HEK293 (cell line): ENCODE results near the gene SQOR.

Source experiments
- CTCF ChIA-PET: fragments of 350-600 bp; formaldehyde crosslinking; extraction: SDS; loops from one replicate; lab custom pipeline; 2021; ENCODE audit warnings: antibody characterized with exemption; lab: Yijun Ruan, JAX
- POLR2A ChIA-PET: fragments of 300-600 bp; formaldehyde crosslinking; extraction: SDS; loops from one replicate; lab custom pipeline; 2020; ENCODE audit warnings: antibody characterized with exemption, inconsistent platforms; lab: Yijun Ruan, JAX
- H3K27ac ChIP-seq: fragments of 200-500 bp; sonication (Bioruptor generic); 2 replicates; pipeline ENCODE4 v1.5.1; 2014; ENCODE audit warnings: low read depth, low read length, control low read depth, inconsistent platforms; ENCODE audit errors: extremely low read depth
- H3K36me3 ChIP-seq, 2 experiments: fragments of 200-500 bp in 1 of 2; sonication (Bioruptor generic) in 1 of 2; 1 replicate in 1 of 2; 2 replicates in 1 of 2; pipeline ENCODE4 v1.5.1; 2014 to 2017; ENCODE audit warnings: inconsistent platforms in 2 of 2, low read length in 2 of 2; ENCODE audit not compliant: control insufficient read depth in 2 of 2, insufficient read depth in 1 of 2
- H3K4me1 ChIP-seq: fragments of 200-500 bp; sonication (Bioruptor generic); 2 replicates; pipeline ENCODE4 v1.5.1; 2014; ENCODE audit warnings: mild to moderate bottlenecking, low read length, inconsistent platforms; ENCODE audit not compliant: control insufficient read depth, insufficient read depth
- H3K4me3 ChIP-seq: 2 replicates; pipeline ENCODE4 v1.5.1; 2011; ENCODE audit warnings: low read depth, mild to moderate bottlenecking, control low read depth, low read length, moderate library complexity
- H3K9me3 ChIP-seq: fragments of 200-500 bp; sonication (Bioruptor generic); 2 replicates; pipeline ENCODE4 v1.5.1; 2014; ENCODE audit warnings: low read depth, low read length, inconsistent platforms; ENCODE audit not compliant: control insufficient read depth, insufficient read depth
- EGR2 ChIP-seq: fragments of 450-650 bp; formaldehyde crosslinking; IDR thresholded peaks from 2 replicates; pipeline ENCODE4 v1.5.1; 2016; ENCODE audit warnings: low read depth, missing biosample characterization, missing genetic modification characterization
- GLIS2 ChIP-seq: fragments of 450-650 bp; formaldehyde crosslinking; IDR thresholded peaks from 2 replicates; pipeline ENCODE4 v1.5.1; 2016; ENCODE audit warnings: missing biosample characterization, missing genetic modification characterization
- HOXD13 ChIP-seq: sonication (generic); formaldehyde crosslinking; IDR thresholded peaks from 2 replicates; pipeline ENCODE4 v1.8.0; 2022; ENCODE audit warnings: missing genetic modification reagents, borderline replicate concordance
- KLF7 ChIP-seq: fragments of 450-650 bp; formaldehyde crosslinking; IDR thresholded peaks from 2 replicates; pipeline ENCODE4 v1.5.1; 2016; ENCODE audit warnings: missing biosample characterization, missing genetic modification characterization, borderline replicate concordance
- KLF8 ChIP-seq: fragments of 450-650 bp; formaldehyde crosslinking; IDR thresholded peaks from 2 replicates; pipeline ENCODE4 v1.5.1; 2016; ENCODE audit warnings: missing biosample characterization, missing genetic modification characterization
- PRDM1 ChIP-seq: fragments of 450-650 bp; formaldehyde crosslinking; IDR thresholded peaks from 2 replicates; pipeline ENCODE4; 2016; ENCODE audit warnings: missing biosample characterization, missing genetic modification characterization
- SCRT1 ChIP-seq: fragments of 450-650 bp; formaldehyde crosslinking; IDR thresholded peaks from 2 replicates; pipeline ENCODE4 v1.5.1; 2016; ENCODE audit warnings: missing biosample characterization, missing genetic modification characterization, borderline replicate concordance
- YY1 ChIP-seq: fragments of 450-650 bp; formaldehyde crosslinking; IDR thresholded peaks from 2 replicates; pipeline ENCODE4 v1.5.1; 2018; ENCODE audit warnings: missing biosample characterization, missing genetic modification characterization
- YY2 ChIP-seq: fragments of 450-650 bp; formaldehyde crosslinking; IDR thresholded peaks from 2 replicates; pipeline ENCODE4 v1.5.1; 2016; ENCODE audit warnings: missing biosample characterization, missing genetic modification characterization
- ZBTB17 ChIP-seq: fragments of 450-650 bp; formaldehyde crosslinking; IDR thresholded peaks from 2 replicates; pipeline ENCODE4 v1.5.1; 2016; ENCODE audit warnings: missing biosample characterization, missing genetic modification characterization
- ZBTB48 ChIP-seq: fragments of 450-650 bp; formaldehyde crosslinking; IDR thresholded peaks from 2 replicates; pipeline ENCODE4 v1.5.1; 2016; ENCODE audit warnings: missing biosample characterization, missing genetic modification characterization
- ZNF10 ChIP-seq: fragments of 450-650 bp; formaldehyde crosslinking; IDR thresholded peaks from 2 replicates; pipeline ENCODE4 v1.5.1; 2017; ENCODE audit warnings: missing biosample characterization, missing genetic modification characterization
- ZNF37A ChIP-seq: fragments of 450-650 bp; IDR thresholded peaks from 2 replicates; pipeline ENCODE4 v1.5.1; 2018; ENCODE audit warnings: missing biosample characterization, missing genetic modification characterization
- ZNF510 ChIP-seq: fragments of 450-650 bp; formaldehyde crosslinking; IDR thresholded peaks from 2 replicates; pipeline ENCODE4 v1.5.1; 2018; ENCODE audit warnings: mild to moderate bottlenecking, missing genetic modification characterization, missing biosample characterization; ENCODE audit not compliant: insufficient replicate concordance
- ZNF555 ChIP-seq: fragments of 450-650 bp; formaldehyde crosslinking; conservative IDR thresholded peaks from 2 replicates; pipeline ENCODE4 v1.5.1; 2017; ENCODE audit warnings: missing biosample characterization, mild to moderate bottlenecking, missing genetic modification characterization, inconsistent platforms
- ZNF621 ChIP-seq: fragments of 450-650 bp; formaldehyde crosslinking; IDR thresholded peaks from 2 replicates; pipeline ENCODE4 v1.5.1; 2017; ENCODE audit warnings: missing biosample characterization, missing genetic modification characterization
- ZNF776 ChIP-seq: fragments of 450-650 bp; formaldehyde crosslinking; IDR thresholded peaks from 2 replicates; pipeline ENCODE4 v1.5.0; 2017; ENCODE audit warnings: missing biosample characterization, missing genetic modification characterization, borderline replicate concordance
- ZNF791 ChIP-seq: fragments of 450-650 bp; formaldehyde crosslinking; IDR thresholded peaks from 2 replicates; pipeline ENCODE4 v1.5.1; 2016; ENCODE audit warnings: missing biosample characterization, missing genetic modification characterization
- ZSCAN16 ChIP-seq: fragments of 450-650 bp; formaldehyde crosslinking; IDR thresholded peaks from 2 replicates; pipeline ENCODE4 v1.5.1; 2016; ENCODE audit warnings: missing biosample characterization, missing genetic modification characterization
- TF ChIP-seq, protein P1 (sequence below): fragments of 450-650 bp; formaldehyde crosslinking; IDR thresholded peaks from 2 replicates; pipeline ENCODE4 v1.5.1; 2017; ENCODE audit warnings: missing biosample characterization, missing genetic modification characterization
- TF ChIP-seq, protein P2 (sequence below): fragments of 450-650 bp; formaldehyde crosslinking; IDR thresholded peaks from 2 replicates; pipeline ENCODE4 v1.5.1; 2017; ENCODE audit warnings: missing biosample characterization, missing genetic modification characterization
- TF ChIP-seq, protein P3 (sequence below): fragments of 450-650 bp; formaldehyde crosslinking; conservative IDR thresholded peaks from 2 replicates; pipeline ENCODE4 v1.5.1; 2016; ENCODE audit warnings: low read depth, missing biosample characterization, missing genetic modification characterization

Gene SQOR

DNA sequence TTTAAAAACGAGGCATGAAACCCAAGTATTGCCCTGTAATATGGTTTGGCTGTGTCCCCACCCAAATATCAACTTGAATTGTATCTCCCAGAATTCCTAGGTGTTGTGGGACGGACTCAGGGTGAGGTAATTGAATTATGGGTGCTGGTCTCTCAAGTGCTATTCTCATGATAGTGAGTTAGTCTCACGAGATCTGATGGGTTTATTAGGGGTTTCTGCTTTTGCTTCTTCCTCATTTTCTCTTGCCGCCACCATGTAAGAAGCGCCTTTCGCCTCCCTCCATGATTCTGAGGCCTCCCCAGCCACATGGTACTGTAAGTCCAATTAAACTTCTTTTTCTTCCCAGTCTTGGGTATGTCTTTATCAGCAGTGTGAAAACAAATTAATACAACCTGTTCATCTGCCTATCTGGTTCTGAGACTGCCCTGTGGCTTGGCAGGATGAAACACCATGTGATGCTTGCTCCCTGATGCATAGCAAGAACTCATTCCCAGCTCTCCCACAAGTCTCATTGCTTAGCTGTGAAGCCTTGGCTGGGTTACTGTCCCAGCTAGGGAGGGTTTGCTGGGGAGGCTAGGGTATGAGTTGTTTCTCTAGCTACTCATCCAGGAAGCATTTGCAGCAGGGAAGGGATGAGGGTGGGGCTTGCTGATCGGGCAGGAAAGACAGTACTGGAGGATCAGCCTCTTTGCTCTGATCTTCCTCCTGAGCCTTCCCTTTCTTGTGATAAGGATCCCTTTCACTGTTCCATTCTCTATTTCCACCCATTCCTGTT, 3.7 kb upstream of the SQOR start:
- no peaks in the 10 kb centered on the region for H3K9me3 ChIP-seq
- POLR2A ChIA-PET, result no interaction called here
- no peaks in the 10 kb centered on the region; the same call in 1 of the 2 replicates for H3K4me1 ChIP-seq
- H3K36me3 ChIP-seq, result no peaks in the 10 kb centered on the region
- H3K27ac ChIP-seq, result no peak overlapping the region
- TF ChIP-seq EGR2 (tag by site-specific recombination), result no peak
- peak; percentile 74 for TF ChIP-seq ZBTB17 (tag by site-specific recombination)
- TF ChIP-seq YY1 (tag by site-specific recombination), result no peak
- no peak for TF ChIP-seq ZNF37A
- TF ChIP-seq KLF8 (tag by site-specific recombination), result no peak
- no peak for TF ChIP-seq ZNF791 (tag by site-specific recombination)
- no peak for TF ChIP-seq ZNF510 (tag by site-specific recombination)
- TF ChIP-seq ZBTB48, result 0 out of 2 replicates have a peak, but pooled peaks have one; percentile 12
- TF ChIP-seq, protein P1, sequence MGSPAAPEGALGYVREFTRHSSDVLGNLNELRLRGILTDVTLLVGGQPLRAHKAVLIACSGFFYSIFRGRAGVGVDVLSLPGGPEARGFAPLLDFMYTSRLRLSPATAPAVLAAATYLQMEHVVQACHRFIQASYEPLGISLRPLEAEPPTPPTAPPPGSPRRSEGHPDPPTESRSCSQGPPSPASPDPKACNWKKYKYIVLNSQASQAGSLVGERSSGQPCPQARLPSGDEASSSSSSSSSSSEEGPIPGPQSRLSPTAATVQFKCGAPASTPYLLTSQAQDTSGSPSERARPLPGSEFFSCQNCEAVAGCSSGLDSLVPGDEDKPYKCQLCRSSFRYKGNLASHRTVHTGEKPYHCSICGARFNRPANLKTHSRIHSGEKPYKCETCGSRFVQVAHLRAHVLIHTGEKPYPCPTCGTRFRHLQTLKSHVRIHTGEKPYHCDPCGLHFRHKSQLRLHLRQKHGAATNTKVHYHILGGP (tag by site-specific recombination), result no peak
- peak; percentile 41; the same call in 1 of the 2 replicates for TF ChIP-seq PRDM1 (tag by site-specific recombination)
- CTCF ChIA-PET, result interaction anchor here (0.8 kb wide), 1 partner anchor 17 kb away, joined by 3 read pairs; no protein-coding TSS in a partner anchor
- H3K4me3 ChIP-seq, result no peak overlapping the region

DNA sequence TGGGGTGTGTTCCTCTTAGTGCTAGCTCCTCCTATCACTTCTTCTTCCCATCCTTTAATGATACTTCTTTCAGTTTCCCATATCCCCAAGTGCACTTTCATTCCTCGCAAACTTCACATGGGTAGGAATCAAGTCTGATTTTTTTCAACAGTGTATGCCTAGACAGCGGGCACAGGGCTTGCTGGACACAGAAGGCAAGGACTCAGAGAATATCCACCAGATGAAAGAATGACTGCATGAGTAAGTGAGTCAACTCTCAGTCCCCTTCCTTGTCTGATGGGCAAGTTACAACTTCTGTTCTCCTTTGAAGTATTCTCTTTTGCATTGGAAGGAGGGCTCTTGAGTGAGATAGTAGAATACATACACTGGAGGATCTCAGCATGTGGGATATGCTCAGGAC, 3.1 kb upstream of the SQOR start:
- ChIA-PET CTCF (no interaction called here), POLR2A (no interaction called here)
- Histone ChIP-seq H3K36me3 (no peaks in the 10 kb centered on the region), H3K9me3 (no peaks in the 10 kb centered on the region), H3K4me3 (no peak overlapping the region), H3K4me1 (no peaks in the 10 kb centered on the region; the same call in 1 of the 2 replicates), H3K27ac (no peak overlapping the region)
- peak; percentile 36; the same call in 1 of the 2 replicates for TF ChIP-seq ZBTB17 (tag by site-specific recombination)
- TF ChIP-seq ZNF776 (tag by site-specific recombination), result no peak

DNA sequence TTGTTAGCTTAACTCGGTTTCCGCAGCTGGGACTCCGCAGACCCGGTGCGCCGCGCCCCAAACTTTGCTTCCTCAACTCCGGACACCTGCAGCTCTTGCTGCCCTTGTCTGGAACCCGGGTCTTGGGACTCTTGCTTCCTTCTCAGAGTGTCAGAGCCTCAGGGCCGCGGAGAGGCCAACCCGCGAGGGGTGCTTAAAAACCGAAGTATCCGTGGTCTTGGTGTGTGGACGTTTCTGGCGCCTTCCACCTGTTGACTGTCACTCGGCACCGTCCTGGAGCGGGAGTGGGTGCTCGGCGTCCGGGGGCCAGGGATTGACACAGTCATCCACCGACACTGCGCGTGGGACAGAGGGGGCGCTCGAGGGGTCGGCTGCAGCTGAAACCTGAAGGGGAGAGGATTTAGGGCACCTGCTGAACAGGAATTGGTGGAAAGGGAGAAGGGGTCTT, 386 bp downstream of the SQOR start:
- Histone ChIP-seq H3K27ac (peak overlapping the region; percentile 43; the same call in 1 of the 2 replicates), H3K9me3 (no peaks in the 10 kb centered on the region), H3K36me3 (no peaks in the 10 kb centered on the region), H3K4me3 (peak overlapping the region; percentile 40), H3K4me1 (no peaks in the 10 kb centered on the region; the same call in 1 of the 2 replicates)
- ChIA-PET CTCF (interaction anchor here (0.7 to 1.6 kb wide), 2 partner anchors 9 to 45 kb away, joined by 3 to 4 read pairs; no protein-coding TSS in a partner anchor), POLR2A (no interaction called here)
- TF ChIP-seq ZBTB17 (tag by site-specific recombination) (peak; percentile 56; the same call in 1 of the 2 replicates), ZNF555 (no peak), YY2 (no peak), ZNF10 (tag by site-specific recombination) (no peak), ZNF621 (tag by site-specific recombination) (no peak), SCRT1 (tag by site-specific recombination) (peak; percentile 98), KLF7 (tag by site-specific recombination) (peak; percentile 7; the same call in 1 of the 2 replicates), ZBTB48 (peak; percentile 63), GLIS2 (tag by site-specific recombination) (peak; percentile 10; the same call in 1 of the 2 replicates), HOXD13 (no peak), ZSCAN16 (tag by site-specific recombination) (no peak)
- TF ChIP-seq, protein P2, sequence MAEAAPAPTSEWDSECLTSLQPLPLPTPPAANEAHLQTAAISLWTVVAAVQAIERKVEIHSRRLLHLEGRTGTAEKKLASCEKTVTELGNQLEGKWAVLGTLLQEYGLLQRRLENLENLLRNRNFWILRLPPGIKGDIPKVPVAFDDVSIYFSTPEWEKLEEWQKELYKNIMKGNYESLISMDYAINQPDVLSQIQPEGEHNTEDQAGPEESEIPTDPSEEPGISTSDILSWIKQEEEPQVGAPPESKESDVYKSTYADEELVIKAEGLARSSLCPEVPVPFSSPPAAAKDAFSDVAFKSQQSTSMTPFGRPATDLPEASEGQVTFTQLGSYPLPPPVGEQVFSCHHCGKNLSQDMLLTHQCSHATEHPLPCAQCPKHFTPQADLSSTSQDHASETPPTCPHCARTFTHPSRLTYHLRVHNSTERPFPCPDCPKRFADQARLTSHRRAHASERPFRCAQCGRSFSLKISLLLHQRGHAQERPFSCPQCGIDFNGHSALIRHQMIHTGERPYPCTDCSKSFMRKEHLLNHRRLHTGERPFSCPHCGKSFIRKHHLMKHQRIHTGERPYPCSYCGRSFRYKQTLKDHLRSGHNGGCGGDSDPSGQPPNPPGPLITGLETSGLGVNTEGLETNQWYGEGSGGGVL, result 0 out of 2 replicates have a peak, but pooled peaks have one; percentile 14
- TF ChIP-seq, protein P3, sequence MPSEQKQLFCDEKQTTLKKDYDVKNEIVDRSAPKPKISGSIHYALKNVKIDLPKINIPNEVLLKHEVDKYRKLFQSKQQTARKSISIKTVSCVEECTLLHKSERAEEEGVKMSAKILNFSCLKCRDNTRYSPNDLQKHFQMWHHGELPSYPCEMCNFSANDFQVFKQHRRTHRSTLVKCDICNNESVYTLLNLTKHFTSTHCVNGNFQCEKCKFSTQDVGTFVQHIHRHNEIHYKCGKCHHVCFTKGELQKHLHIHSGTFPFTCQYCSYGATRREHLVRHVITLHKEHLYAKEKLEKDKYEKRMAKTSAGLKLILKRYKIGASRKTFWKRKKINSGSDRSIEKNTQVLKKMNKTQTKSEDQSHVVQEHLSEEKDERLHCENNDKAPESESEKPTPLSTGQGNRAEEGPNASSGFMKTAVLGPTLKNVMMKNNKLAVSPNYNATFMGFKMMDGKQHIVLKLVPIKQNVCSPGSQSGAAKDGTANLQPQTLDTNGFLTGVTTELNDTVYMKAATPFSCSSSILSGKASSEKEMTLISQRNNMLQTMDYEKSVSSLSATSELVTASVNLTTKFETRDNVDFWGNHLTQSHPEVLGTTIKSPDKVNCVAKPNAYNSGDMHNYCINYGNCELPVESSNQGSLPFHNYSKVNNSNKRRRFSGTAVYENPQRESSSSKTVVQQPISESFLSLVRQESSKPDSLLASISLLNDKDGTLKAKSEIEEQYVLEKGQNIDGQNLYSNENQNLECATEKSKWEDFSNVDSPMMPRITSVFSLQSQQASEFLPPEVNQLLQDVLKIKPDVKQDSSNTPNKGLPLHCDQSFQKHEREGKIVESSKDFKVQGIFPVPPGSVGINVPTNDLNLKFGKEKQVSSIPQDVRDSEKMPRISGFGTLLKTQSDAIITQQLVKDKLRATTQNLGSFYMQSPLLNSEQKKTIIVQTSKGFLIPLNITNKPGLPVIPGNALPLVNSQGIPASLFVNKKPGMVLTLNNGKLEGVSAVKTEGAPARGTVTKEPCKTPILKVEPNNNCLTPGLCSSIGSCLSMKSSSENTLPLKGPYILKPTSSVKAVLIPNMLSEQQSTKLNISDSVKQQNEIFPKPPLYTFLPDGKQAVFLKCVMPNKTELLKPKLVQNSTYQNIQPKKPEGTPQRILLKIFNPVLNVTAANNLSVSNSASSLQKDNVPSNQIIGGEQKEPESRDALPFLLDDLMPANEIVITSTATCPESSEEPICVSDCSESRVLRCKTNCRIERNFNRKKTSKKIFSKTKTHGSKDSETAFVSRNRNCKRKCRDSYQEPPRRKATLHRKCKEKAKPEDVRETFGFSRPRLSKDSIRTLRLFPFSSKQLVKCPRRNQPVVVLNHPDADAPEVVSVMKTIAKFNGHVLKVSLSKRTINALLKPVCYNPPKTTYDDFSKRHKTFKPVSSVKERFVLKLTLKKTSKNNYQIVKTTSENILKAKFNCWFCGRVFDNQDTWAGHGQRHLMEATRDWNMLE (tag by site-specific recombination), result no peak
